Loucy (cell line): ENCODE data around the gene LUZP2.

Source experiments
- H2AFZ ChIP-seq: fragments of 200-600 bp; sonication (generic); 2 replicates; pipeline ENCODE4 v1.6.0; 2016; ENCODE audit warnings: antibody characterized with exemption, mild to moderate bottlenecking, low read length, moderate library complexity
- H3F3A ChIP-seq: fragments of 200-600 bp; 2 replicates; pipeline ENCODE4 v1.6.0; 2016; ENCODE audit warnings: antibody characterized with exemption, low read depth, mild to moderate bottlenecking
- H3K27me3 ChIP-seq: fragments of 200-600 bp; sonication (generic); 2 replicates; pipeline ENCODE4 v1.6.1; 2014; ENCODE audit warnings: low read length, mild to moderate bottlenecking; ENCODE audit not compliant: insufficient read depth, poor library complexity, severe bottlenecking
- H3K36me3 ChIP-seq: fragments of 200-600 bp; sonication (generic); 2 replicates; pipeline ENCODE4 v1.6.1; 2016; ENCODE audit warnings: low read length; ENCODE audit not compliant: insufficient read depth
- H3K4me1 ChIP-seq: fragments of 200-600 bp; sonication (generic); 2 replicates; pipeline ENCODE4 v1.5.1; 2014; ENCODE audit warnings: low read length, mild to moderate bottlenecking; ENCODE audit not compliant: insufficient read depth, poor library complexity, severe bottlenecking
- H3K4me2 ChIP-seq: fragments of 200-600 bp; sonication (generic); 2 replicates; pipeline ENCODE4 v1.6.0; 2014; ENCODE audit warnings: antibody characterized with exemption, low read length, low read depth, mild to moderate bottlenecking; ENCODE audit not compliant: poor library complexity, severe bottlenecking
- H3K4me3 ChIP-seq: fragments of 200-600 bp; sonication (generic); 2 replicates; pipeline ENCODE4 v1.5.1; 2014; ENCODE audit warnings: low read length, mild to moderate bottlenecking, mixed read lengths; ENCODE audit not compliant: poor library complexity, severe bottlenecking
- H3K79me2 ChIP-seq: fragments of 200-600 bp; sonication (generic); 2 replicates; pipeline ENCODE4 v1.6.1; 2014; ENCODE audit warnings: low read length; ENCODE audit not compliant: insufficient read depth
- H3K9ac ChIP-seq: fragments of 200-600 bp; sonication (generic); 2 replicates; pipeline ENCODE4 v1.6.0; 2014; ENCODE audit warnings: mild to moderate bottlenecking, low read depth, low read length, moderate library complexity; ENCODE audit not compliant: poor library complexity, severe bottlenecking
- H3K9me2 ChIP-seq: fragments of 200-600 bp; sonication (generic); replicated peaks from 2 replicates; pipeline ENCODE4 v1.6.1; 2016; ENCODE audit warnings: low read depth, low read length, mixed read lengths
- H3K9me3 ChIP-seq: fragments of 200-600 bp; sonication (generic); 2 replicates; pipeline ENCODE4 v1.6.1; 2014; ENCODE audit warnings: mild to moderate bottlenecking, antibody characterized with exemption, low read length, low read depth; ENCODE audit not compliant: insufficient read depth
- H4K20me1 ChIP-seq: fragments of 200-600 bp; sonication (generic); 2 replicates; pipeline ENCODE4 v1.6.0; 2014; ENCODE audit warnings: antibody characterized with exemption, low read length, mild to moderate bottlenecking; ENCODE audit not compliant: insufficient read depth, poor library complexity, severe bottlenecking
- EZH2phosphoT487 ChIP-seq: fragments of 200-600 bp; IDR thresholded peaks from 2 replicates; pipeline ENCODE4 v1.6.1; 2018; ENCODE audit warnings: antibody characterized with exemption, mild to moderate bottlenecking, moderate library complexity, borderline replicate concordance
- TF ChIP-seq, protein P1 (sequence below): fragments of 200-600 bp; sonication (generic); conservative IDR thresholded peaks from 2 replicates; pipeline ENCODE4 v1.5.1; 2014; ENCODE audit warnings: mild to moderate bottlenecking, antibody characterized with exemption, low read length

LUZP2 gene

DNA sequence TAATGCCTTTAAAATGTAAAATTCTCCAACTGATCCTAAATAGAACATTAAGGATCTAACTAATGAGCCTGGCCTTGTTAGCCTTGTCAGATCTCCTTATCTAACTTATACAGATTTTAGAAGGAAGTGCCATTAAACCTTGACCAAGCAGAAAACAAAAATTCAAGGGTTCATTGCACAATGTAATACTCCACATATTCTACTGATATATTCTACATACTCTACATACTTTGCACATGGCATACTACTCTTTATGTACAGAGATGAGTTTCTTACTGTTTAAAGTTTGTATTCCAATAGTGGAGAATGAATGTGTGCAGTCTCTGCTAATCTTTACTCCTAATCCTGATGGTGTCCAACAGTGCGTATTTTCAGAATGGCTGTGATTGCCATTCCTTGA is 297.2 kb downstream of the LUZP2 start:
- no peaks in the 10 kb centered on the region for H3F3A ChIP-seq
- H4K20me1 ChIP-seq: no peaks in the 10 kb centered on the region
- no peak overlapping the region for H3K4me2 ChIP-seq
- H3K79me2 ChIP-seq: no peaks in the 10 kb centered on the region
- H3K36me3 ChIP-seq: no peaks in the 10 kb centered on the region
- no peak overlapping the region for H2AFZ ChIP-seq
- H3K4me1 ChIP-seq: no peaks in the 10 kb centered on the region
- no peak for TF ChIP-seq EZH2phosphoT487
- TF ChIP-seq, protein P1, sequence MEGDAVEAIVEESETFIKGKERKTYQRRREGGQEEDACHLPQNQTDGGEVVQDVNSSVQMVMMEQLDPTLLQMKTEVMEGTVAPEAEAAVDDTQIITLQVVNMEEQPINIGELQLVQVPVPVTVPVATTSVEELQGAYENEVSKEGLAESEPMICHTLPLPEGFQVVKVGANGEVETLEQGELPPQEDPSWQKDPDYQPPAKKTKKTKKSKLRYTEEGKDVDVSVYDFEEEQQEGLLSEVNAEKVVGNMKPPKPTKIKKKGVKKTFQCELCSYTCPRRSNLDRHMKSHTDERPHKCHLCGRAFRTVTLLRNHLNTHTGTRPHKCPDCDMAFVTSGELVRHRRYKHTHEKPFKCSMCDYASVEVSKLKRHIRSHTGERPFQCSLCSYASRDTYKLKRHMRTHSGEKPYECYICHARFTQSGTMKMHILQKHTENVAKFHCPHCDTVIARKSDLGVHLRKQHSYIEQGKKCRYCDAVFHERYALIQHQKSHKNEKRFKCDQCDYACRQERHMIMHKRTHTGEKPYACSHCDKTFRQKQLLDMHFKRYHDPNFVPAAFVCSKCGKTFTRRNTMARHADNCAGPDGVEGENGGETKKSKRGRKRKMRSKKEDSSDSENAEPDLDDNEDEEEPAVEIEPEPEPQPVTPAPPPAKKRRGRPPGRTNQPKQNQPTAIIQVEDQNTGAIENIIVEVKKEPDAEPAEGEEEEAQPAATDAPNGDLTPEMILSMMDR: no peak
- H3K27me3 ChIP-seq: no peaks in the 10 kb centered on the region
- H3K9me2 ChIP-seq: no peaks in the 10 kb centered on the region
- no peak overlapping the region for H3K9ac ChIP-seq
- H3K4me3 ChIP-seq: no peak overlapping the region
- no peaks in the 10 kb centered on the region for H3K9me3 ChIP-seq

DNA sequence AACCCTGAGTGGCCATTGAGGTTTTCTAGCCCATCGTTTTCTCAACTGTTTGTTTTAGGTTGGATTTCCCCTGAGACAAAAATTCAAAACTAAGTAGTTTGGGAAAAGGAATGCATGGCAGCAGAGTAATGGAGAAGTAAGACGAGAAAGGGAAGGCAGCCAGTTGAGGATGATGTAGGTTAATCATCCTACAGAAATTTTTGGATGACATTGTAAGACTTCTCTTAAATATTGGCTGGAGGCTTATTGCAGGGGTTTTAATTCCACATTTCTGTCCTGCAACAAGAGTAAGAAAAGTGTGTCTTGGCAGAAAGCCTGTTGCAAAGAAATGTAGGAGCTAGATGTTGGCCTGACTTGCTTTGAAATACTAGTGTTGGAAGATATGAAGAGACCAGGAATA is 308.8 kb downstream of the LUZP2 start:
- TF ChIP-seq, protein P1: no peak
- no peak for TF ChIP-seq EZH2phosphoT487
- H2AFZ ChIP-seq: no peak overlapping the region
- no peaks in the 10 kb centered on the region for H3K79me2 ChIP-seq
- H3K9ac ChIP-seq: no peak overlapping the region
- H3F3A ChIP-seq: no peaks in the 10 kb centered on the region
- no peaks in the 10 kb centered on the region for H3K36me3 ChIP-seq
- H3K4me3 ChIP-seq: no peak overlapping the region
- no peaks in the 10 kb centered on the region for H3K9me2 ChIP-seq
- H3K9me3 ChIP-seq: no peaks in the 10 kb centered on the region
- H4K20me1 ChIP-seq: no peaks in the 10 kb centered on the region
- no peaks in the 10 kb centered on the region for H3K4me1 ChIP-seq
- H3K4me2 ChIP-seq: no peak overlapping the region
- H3K27me3 ChIP-seq: no peaks in the 10 kb centered on the region

DNA sequence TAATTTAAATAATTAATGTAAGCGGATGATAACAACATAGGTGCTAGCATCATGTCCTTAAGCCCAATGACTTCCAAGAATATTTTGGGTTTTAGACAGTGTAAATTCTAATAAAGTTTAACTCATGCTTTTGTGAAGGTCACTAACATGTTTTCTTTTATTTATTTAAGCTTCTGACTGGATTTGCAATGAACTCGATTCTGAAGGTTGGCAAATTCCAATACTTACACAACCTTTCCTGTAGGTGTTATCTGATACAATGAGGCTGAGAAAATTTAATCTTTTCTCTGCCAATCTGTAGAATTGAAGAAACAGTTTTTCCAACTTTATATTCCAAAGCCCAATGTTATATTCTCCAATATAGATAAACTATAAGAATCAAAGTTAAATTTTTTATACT is 311.3 kb downstream of the LUZP2 start:
- H3K79me2 ChIP-seq: no peaks in the 10 kb centered on the region
- no peak overlapping the region for H3K4me3 ChIP-seq
- H3K9me2 ChIP-seq: no peaks in the 10 kb centered on the region
- H3K9me3 ChIP-seq: no peaks in the 10 kb centered on the region
- no peaks in the 10 kb centered on the region for H3K36me3 ChIP-seq
- no peak overlapping the region for H3K9ac ChIP-seq
- no peaks in the 10 kb centered on the region for H4K20me1 ChIP-seq
- no peak overlapping the region for H3K4me2 ChIP-seq
- TF ChIP-seq EZH2phosphoT487: no peak
- TF ChIP-seq, protein P1: no peak
- no peak overlapping the region for H2AFZ ChIP-seq
- H3F3A ChIP-seq: no peaks in the 10 kb centered on the region
- H3K27me3 ChIP-seq: no peaks in the 10 kb centered on the region
- H3K4me1 ChIP-seq: no peaks in the 10 kb centered on the region
